ENCODE results near the gene SPATA46.

The SPATA46 gene

DNA sequence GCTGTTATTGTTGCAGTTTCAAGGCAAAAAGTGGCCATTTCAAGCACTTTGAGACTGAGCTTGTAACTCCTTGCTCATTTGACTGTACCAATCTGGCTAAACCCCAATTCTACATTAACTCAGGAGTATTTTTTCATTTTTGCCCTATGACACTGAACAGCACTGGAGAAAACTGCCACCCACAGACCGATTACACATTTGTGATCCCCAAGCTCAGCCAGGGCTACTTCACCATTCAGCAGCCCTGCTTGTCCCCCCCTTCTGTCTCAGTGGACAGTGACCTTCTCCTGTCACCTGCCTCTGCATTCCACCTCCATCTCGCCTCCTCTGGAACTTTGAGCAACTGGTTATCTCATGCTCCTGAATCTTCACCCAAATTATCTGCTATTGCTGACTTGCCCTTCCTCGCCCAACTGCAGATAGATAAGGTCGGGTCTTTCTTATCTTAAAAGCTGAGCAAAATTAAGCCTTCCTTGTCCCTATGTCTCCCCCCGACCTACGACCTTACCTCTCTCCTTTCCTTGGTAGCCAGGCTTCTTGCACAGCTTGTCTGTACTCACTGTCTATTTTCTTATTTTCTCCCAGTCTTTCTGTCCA lies 25.3 kb downstream of the SPATA46 start:
- no peak for DNase-seq

DNA sequence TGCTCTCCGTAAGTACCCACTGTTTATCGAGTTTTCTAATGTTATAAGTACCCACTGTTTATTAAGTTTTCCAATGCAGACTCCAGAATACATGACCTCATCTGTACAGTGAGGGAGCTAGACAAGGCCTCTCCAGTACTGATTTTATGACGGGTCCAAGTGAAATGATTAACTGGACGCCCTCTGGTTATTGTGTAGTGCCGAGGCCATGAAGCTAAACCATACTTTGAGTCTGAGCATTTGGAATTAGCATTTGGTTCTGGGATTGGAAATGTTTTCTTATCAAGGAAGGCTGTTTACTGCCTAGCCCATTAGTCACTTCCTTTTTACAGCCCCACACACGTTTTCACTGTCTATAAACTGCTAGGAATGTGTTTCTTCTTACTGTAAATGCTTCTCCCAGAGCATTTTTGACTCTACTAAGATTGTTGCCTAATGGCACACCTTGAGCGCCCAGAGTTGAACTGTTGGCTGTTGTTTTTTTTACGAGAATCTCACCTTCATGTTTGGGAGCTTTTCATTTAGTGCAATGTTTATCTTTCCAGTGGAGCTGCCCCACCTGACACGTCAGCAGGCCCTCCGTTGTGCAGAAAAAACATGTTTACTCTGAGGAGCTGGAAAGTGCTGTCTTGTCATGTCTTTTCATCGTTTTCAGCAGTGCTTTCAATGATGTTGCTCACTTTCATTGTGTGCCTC lies 26.9 kb downstream of the SPATA46 start:
- no peak for DNase-seq

DNA sequence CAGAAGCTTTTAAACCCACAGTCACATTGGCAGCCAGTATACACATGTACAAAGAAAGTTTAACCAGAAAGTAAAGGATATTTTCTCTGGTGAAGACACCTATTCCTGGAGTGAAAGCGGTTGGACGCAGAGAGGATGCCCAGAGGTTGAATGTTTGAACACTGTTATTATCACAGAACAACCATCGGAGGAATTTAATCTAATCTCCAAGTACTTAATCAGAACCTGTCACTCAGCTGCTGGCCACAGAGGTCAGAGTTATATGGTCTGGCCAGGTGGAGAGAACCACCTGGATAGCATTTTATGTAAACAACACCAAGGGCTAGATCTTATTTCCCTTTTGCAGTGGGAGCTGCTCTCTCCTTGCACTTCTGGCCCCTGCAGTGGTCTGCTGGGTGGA lies 29.4 kb downstream of the SPATA46 start:
- DNase-seq = no peak

DNA sequence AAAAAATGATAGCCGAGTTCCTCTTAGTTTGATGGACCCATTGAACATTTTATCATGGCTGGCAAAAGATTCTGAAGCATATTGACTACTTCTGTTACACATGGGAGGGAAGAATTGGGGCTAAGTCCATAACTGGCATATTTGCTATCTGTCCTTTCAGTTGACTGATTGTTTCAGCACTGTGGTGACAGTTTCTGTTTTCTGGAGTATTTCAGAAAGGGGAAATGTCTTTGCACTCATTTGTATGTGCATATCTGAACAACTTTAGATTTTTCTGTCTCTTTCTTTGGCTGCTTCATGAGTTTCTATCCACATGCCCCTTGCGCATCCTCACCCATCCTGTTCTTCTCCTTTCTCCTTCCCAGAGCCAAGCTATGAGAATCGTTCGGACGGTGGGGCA lies 33.2 kb downstream of the SPATA46 start:
- DNase-seq = no peak

DNA sequence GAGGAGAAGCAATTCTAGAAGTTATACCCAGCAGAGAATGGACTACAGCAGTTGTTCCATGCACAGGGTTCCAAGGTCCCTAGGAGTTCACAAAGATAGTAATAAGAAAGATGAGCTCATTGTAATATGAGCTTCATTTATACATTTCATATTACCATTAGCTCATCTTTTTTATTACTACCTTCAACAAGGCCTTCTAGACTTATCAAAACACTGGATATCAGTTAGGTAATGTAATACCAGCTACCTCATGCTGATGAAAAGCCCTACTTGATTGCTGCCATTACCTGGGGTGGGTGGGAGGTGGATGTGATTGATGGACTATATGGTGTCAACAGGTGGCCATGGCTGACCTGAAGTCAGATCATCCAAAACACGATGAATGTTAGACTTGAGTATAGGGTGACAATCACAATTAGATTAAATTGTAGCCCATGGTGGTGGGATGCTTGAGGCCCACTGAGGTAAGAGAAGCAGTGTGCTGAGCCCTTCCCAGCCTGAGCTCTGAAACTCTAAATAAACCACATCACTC lies 34.1 kb downstream of the SPATA46 start:
- no peak for DNase-seq

GRCh38 chr1:162336621-162337285 lies 39.9 kb downstream of the SPATA46 start:
- DNase-seq = no peak

- DNase-seq = no peak
These were observed 41.5 kb downstream of the SPATA46 start for GRCh38 chr1:162335126-162335525.

DNA sequence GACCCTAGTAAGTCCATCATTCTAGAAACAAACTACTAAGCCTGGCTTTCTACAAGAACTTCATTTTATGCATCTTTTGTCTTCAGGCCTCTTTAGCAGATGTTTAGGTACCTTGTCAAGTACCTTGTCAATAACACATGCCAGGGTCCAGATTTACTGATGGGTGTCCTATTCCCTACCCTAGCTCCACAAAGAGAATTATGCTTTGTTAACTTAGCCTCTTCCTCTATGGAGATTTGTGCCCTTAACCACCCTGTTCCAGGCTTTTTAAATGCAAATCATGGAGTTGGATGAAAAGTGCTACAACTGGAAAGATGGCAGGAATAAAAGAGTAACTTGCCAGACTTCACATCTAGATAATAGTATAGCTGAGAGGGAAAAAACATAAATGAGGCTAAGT lies 42.7 kb downstream of the SPATA46 start:
- no peak for DNase-seq

DNA sequence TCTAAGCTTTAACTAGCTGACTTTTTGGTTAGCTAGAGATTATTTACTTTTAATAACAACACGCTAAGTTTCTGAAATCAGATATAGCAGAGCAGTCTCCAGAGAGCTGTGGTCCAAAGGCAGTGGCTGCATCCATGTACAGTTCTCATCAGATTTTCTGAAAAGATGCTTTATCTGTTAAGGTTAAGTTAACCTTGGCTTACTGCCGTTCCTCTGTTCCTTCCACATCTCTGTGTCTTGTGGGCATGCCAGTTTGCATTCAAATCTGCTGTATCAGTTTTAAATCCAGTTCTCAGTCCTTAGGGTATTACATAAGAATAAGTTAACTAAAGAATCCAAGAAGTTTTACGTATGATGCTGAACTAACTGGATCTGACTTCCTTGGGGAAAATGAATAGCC lies 46.8 kb downstream of the SPATA46 start:
- no peak for DNase-seq

DNA sequence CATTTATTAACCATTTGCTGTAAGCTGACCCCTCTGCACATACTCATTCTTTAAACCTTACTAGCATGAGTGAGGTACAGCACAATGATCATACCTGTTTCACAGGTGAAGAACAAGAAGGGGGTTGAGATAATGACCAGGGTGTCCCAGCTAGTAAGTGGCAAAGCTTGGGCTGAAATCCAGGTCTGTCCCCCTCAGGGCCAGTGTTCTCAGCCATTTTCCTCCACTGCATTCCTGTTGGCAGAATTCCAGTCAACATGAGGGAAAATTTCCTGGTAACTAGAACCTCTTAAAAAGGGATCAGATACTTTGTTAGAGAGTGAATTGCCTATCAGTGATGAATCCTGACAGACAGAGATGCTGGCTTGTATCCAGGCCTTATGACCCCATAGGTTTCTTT lies 48.1 kb downstream of the SPATA46 start:
- no peak for DNase-seq

- no peak for DNase-seq
These were observed 48.9 kb downstream of the SPATA46 start for GRCh38 chr1:162327788-162328165.

DNA sequence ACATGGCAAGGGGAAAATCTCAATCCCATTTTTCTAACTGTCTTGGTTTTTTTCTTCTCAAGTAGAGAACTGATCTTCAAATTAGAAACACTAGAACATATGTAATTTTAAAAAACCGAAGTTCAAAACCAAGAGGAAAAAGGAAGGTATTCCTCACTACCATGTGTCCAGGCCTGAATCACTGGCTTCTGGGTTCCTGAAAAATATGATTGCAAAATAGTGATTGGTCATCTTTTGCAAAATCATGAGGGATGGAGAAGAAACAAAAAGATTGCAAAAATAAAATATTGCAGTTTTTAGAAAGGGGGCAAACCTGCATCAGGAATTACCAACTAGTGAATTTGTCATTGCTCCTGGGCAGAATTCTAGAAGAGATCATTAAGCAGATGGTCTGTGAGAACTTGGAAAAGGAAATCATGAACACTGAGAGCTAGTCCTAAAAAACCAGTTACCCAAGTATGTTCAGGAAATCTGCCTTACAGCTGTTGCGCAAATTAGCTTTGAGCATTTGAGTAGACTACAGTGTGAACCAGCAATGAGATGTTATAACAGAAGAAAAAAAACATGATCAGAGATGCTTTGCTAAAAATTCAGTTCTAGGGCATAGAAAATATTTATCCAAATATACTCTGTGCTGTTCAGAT lies 49.4 kb downstream of the SPATA46 start:
- no peak for DNase-seq

DNA sequence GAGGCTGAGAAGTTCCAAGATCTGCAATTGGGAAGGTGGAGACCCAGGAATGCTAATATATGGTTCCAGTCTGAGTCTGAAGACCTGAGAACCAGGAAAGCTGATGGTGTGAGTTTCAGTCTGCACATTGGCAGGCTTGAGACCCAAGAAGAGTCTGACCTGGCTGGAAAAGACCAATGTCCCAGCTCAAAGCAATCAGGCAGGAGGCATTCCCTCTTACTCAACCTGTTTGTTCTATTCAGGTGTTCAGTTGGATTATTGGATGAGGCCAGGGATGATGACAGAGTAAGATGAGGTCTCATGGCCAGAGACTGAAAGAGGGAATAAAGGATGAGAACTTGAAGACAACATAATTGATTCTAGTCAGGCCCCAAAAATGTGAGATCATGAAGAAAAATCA lies 50.1 kb downstream of the SPATA46 start:
- DNase-seq = no peak

DNA sequence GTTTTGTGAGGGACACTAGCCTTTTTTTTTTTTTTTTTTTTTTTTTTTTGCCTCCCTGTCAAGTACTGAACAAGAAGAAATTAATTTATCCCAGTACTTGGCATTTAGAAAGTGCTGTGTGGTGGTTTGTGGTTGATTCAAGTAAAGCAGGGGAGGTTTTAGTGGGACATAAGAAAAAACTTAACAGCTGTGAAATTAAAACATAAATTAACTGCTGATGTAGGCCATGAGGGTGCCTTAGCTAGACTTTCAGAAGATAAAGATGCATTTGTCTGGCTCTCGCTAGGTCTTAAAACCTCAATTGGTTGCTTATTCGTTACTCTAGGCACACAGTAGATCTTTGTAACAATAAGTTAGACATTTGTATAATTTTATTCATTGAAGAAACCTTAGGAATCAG lies 52.3 kb downstream of the SPATA46 start:
- no peak for DNase-seq
